Right lobe of liver (tissue), 6 donors: ENCODE data around the gene ERP27. TPM values are rescaled to one million over a fixed set of nuclear protein-coding genes. Genes with fewer than 3 reads are reported as not detected.
A peak's percentile ranks its signal among the peaks of the same experiment; 100 is the strongest.

ENCODE experiments used
- ATAC-seq, 4 donors: fragments of 200-7000 bp; cut with Tn5 transposase; one replicate each; pipeline ENCODE4 v1.9.1; 2020; ENCODE audit warnings: mild to moderate bottlenecking in 4 of 4, moderate library complexity in 4 of 4
- DNase-seq, 3 donors: peaks; one replicate each; pipeline ENCODE4 v3.0.0-alpha.2; 2020
- H3K27ac ChIP-seq, 3 donors: fragments of 200-600 bp; one replicate each; pipeline ENCODE4 v1.8.0; 2022
- H3K27me3 ChIP-seq, 2 donors: fragments of 200-600 bp; one replicate each; pipeline ENCODE4 v1.8.0; 2022
- H3K36me3 ChIP-seq, 4 donors: fragments of 200-600 bp; sonication (generic) in 1 of 4; one replicate each; pipeline versions ENCODE4 v1.5.1 to v1.8.0; 2017 to 2022; ENCODE audit warnings: control low read depth in 1 of 4
- H3K4me1 ChIP-seq, 4 donors: fragments of 200-600 bp; sonication (generic) in 1 of 4; one replicate each; pipeline versions ENCODE4 v1.5.1 to v1.8.0; 2017 to 2022; ENCODE audit warnings: control low read depth in 1 of 4
- H3K4me3 ChIP-seq, 3 donors: fragments of 200-600 bp; one replicate each; pipeline ENCODE4 v1.8.0; 2022
- H3K9me3 ChIP-seq, 4 donors: fragments of 200-600 bp; sonication (generic) in 1 of 4; one replicate each; pipeline versions ENCODE4 v1.5.1 to v1.8.0; 2017 to 2022; ENCODE audit warnings: control low read depth in 1 of 4
- CTCF ChIP-seq, 4 donors: fragments of 200-600 bp in 3 of 4; fragments of 450-650 bp in 1 of 4; IDR thresholded peaks; one replicate each; pipeline versions ENCODE4 v1.5.1 to v1.8.0; 2016 to 2022; ENCODE audit warnings: antibody characterized with exemption in 4 of 4, mild to moderate bottlenecking in 2 of 4
- POLR2A ChIP-seq: fragments of 450-650 bp; IDR thresholded peaks from one replicate; pipeline ENCODE4 v1.6.1; 2017; ENCODE audit warnings: antibody characterized with exemption, mild to moderate bottlenecking
- WGBS: methylation state at CpG from one replicate; pipeline ENCODE4 v1.1.6; 2018; ENCODE audit warnings: low coverage, low lambda C conversion rate; ENCODE audit not compliant: insufficient coverage; ENCODE audit errors: missing lambda C conversion rate; 5-methylcytosine and 5-hydroxymethylcytosine counted together
- intact Hi-C, 2 donors: fragments of 100-400 bp; cut with DNase I; formaldehyde crosslinking; loops; one replicate each; pipeline versions ENCODE4 v1.11.2 to v1.14.1; 2022
- total RNA-seq, 6 experiments: library from RNA; depleted of rRNA in 2 of 6; stranded (reverse); fragments of >200 nt in 2 of 6; fragmentation: NEBNext Ultra II Directional in 3 of 6; extraction: Animal tissue kit (Norgen Biotek cat#: 25700) in 3 of 6; gene quantifications; one replicate each; pipeline versions ENCODE4 v1.1.0 to v1.2.4, GENCODE V29; 2016 to 2023
- donor health status: DM: no; HTN: yes; CAD: no.
- donor health status: DM: no; HTN: no; CAD: no.
- donor health status: DM: no; HTN: no; CAD: no.
- donor health status: DM: no; HTN: yes; CAD: no.
- donor health status: DM: no; HTN: yes; CAD: no.

ERP27 gene
- total RNA-seq, 6 experiments from 2014 or later = 0.26 to 1.0 (median 0.39) TPM; not detected in 2

GRCh38 chr12:14890701-14891100 lies 47.6 kb downstream of the ERP27 start:
- DNase-seq = no peak
- no peak overlapping the region for H3K27ac ChIP-seq
- H3K4me1 ChIP-seq = no peaks in the 10 kb centered on the region
- H3K27me3 ChIP-seq = no peaks in the 10 kb centered on the region
- TF ChIP-seq POLR2A = no peak
- TF ChIP-seq CTCF (IDR thresholded peaks at IDR 0.05) = no peak
- H3K4me3 ChIP-seq = no peak overlapping the region
- 69% methylated on average over 5 of the region's 5 CpGs for WGBS
- intact Hi-C loops = no loop called here
- H3K36me3 ChIP-seq = no peaks in the 10 kb centered on the region
- H3K9me3 ChIP-seq = no peaks in the 10 kb centered on the region
- ATAC-seq = no peak

GRCh38 chr12:14886271-14886670 lies 52.1 kb downstream of the ERP27 start:
- no peaks in the 10 kb centered on the region for H3K9me3 ChIP-seq
- no peak for ATAC-seq
- no peaks in the 10 kb centered on the region for H3K4me1 ChIP-seq
- intact Hi-C loops = no loop called here
- H3K4me3 ChIP-seq = no peak overlapping the region
- no peaks in the 10 kb centered on the region for H3K27me3 ChIP-seq
- H3K27ac ChIP-seq = no peak overlapping the region
- H3K36me3 ChIP-seq = no peaks in the 10 kb centered on the region
- DNase-seq = no peak
- WGBS = 56% methylated on average over 6 of the region's 6 CpGs
- TF ChIP-seq POLR2A (no peak), CTCF (IDR thresholded peaks at IDR 0.05) (no peak)

GRCh38 chr12:14885718-14886221 lies 52.6 kb downstream of the ERP27 start, which contains the start of gene MGP:
Gene MGP, minus strand, starts transcription at chr12:14885854. Its CDS starts 63 bp downstream, at chr12:14885791.
- Histone ChIP-seq H3K27me3 (no peaks in the 10 kb centered on the region), H3K27ac (peak within 1 kb of the TSS in 1 of 3 donors; percentile 12), H3K36me3 (no peaks in the 10 kb centered on the region), H3K9me3 (no peaks in the 10 kb centered on the region), H3K4me3 (no peak within 1 kb of the TSS), H3K4me1 (no peaks in the 10 kb centered on the region)
- ATAC-seq (peak in 3 of 4 donors; percentile 12 to 52 (median 33)), DNase-seq (no peak)
- WGBS = 52% methylated on average over 5 of the region's 6 CpGs
- no peak for TF ChIP-seq POLR2A
- TF ChIP-seq CTCF (IDR thresholded peaks at IDR 0.05) = no peak
- intact Hi-C loops = no loop called here

GRCh38 chr12:14884458-14884878 lies 53.9 kb downstream of the ERP27 start:
- 2% methylated on average over 5 of the region's 5 CpGs for WGBS
- peak; percentile 66 to 80 (median 76) for ATAC-seq
- no peaks in the 10 kb centered on the region for H3K9me3 ChIP-seq
- intact Hi-C loops = no loop called here
- peak; percentile 67 to 81 (median 81) for DNase-seq
- no peaks in the 10 kb centered on the region for H3K36me3 ChIP-seq
- H3K27me3 ChIP-seq = no peaks in the 10 kb centered on the region
- TF ChIP-seq POLR2A = no peak
- no peak for TF ChIP-seq CTCF (IDR thresholded peaks at IDR 0.05)
- H3K27ac ChIP-seq = peak overlapping the region in 1 of 3 donors; percentile 2
- no peak overlapping the region for H3K4me3 ChIP-seq
- no peaks in the 10 kb centered on the region for H3K4me1 ChIP-seq
